AG04449 (cell line): ENCODE data around the gene PDE9A.

Source experiments
- CTCF ChIA-PET: fragments of 350-600 bp; formaldehyde crosslinking; extraction: SDS; loops from one replicate; lab custom pipeline; 2021; ENCODE audit warnings: antibody characterized with exemption; lab: Yijun Ruan, JAX
- POLR2A ChIA-PET: fragments of 400-600, 350-600 bp; formaldehyde crosslinking; extraction: SDS; loops from one replicate; lab custom pipeline; 2020; ENCODE audit warnings: antibody characterized with exemption, inconsistent platforms; lab: Yijun Ruan, JAX
- DNase-seq: peaks from one replicate; pipeline ENCODE4 v3.0.0-alpha.2; 2010; ENCODE audit warnings: low read depth, low spot score
- H3K4me3 ChIP-seq: 2 replicates; pipeline ENCODE4 v1.5.1; 2011; ENCODE audit warnings: low read depth, mild to moderate bottlenecking, control low read depth, low read length
- CTCF ChIP-seq: IDR thresholded peaks from one replicate; pipeline ENCODE4 v1.5.1; 2011; ENCODE audit warnings: mild to moderate bottlenecking, moderate library complexity, low read length, control low read depth, inconsistent platforms; ENCODE audit not compliant: insufficient read depth; ENCODE audit errors: missing control alignments

The PDE9A gene

GRCh38 chr21:42681296-42682206 lies 28.1 kb downstream of the PDE9A start:
- POLR2A ChIA-PET, result no interaction called here
- CTCF ChIA-PET, result no interaction called here
- no peak overlapping the region for H3K4me3 ChIP-seq
- TF ChIP-seq CTCF, result no peak
- DNase-seq, result no peak

DNA sequence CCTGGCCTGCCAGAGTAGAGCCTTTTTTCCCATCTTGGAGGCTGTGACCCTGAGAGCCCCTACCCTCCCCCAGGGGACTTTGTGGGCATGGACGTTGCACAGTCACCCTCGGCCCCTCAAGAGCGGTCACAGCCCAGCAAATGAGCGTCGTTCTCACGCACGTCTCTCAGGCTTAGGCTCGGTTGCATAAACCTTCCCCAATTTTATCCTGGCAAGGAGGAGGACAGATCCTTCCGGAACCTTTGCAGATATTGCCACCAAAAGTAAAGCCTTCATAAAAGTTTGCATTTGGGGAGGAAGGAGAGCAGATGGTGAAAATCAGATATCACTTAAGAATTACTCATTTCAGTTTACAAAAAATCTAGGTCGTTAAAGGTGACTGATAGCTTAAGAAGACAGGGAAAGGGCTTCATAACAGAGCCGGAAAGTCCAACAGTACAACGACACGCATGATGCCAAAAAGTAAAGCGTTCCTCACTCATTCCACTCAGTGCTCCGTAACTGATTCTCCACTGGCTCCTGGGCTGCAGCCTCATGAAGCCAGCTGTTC lies 29.3 kb downstream of the PDE9A start:
- no peak for TF ChIP-seq CTCF
- no peak for DNase-seq
- POLR2A ChIA-PET, result no interaction called here
- CTCF ChIA-PET, result no interaction called here
- no peak overlapping the region for H3K4me3 ChIP-seq

GRCh38 chr21:42683371-42684108 lies 30.1 kb downstream of the PDE9A start:
- H3K4me3 ChIP-seq, result no peak overlapping the region
- ChIA-PET POLR2A (no interaction called here), CTCF (no interaction called here)
- DNase-seq, result no peak
- TF ChIP-seq CTCF, result no peak

GRCh38 chr21:42684109-42684916 lies 30.9 kb downstream of the PDE9A start:
- ChIA-PET CTCF (no interaction called here), POLR2A (no interaction called here)
- no peak overlapping the region for H3K4me3 ChIP-seq
- TF ChIP-seq CTCF, result no peak
- DNase-seq, result no peak

DNA sequence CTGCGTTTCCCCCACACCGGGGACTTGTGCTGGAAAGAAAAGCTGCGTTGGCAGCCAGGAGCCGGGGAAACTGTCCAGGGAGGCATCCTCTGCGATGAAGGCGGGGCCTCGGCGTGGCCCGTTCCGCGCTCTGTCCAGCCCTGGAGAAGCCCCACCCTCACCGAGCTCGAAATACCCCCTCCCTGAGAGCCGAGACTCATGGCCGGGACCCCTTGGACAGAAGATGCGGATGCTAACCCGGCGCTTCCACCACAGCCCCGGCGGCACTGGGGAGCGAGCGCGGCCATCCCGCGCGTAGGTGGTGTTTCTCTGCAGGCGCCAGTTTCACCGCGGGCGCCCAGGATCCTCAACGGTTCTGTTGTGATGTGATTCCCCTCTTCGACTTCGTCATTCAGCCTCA lies 31.6 kb downstream of the PDE9A start:
- H3K4me3 ChIP-seq, result no peak overlapping the region
- POLR2A ChIA-PET, result no interaction called here
- DNase-seq, result no peak
- CTCF ChIA-PET, result no interaction called here
- TF ChIP-seq CTCF, result no peak
